ENCODE results near the gene TMEM183A. TPM values are rescaled to one million over a fixed set of nuclear protein-coding genes. Genes with fewer than 3 reads are reported as not detected.
A peak's percentile ranks its signal among the peaks of the same experiment; 100 is the strongest.

The TMEM183A gene
- total and polyA plus RNA-seq, 2 of the 4 experiments (the other 2 are of a cell fraction) = 56.8 to 63.1 TPM

GRCh38 chr1:203057911-203058675 lies 50.9 kb downstream of the TMEM183A start:
- no peak overlapping the region for H2AK9ac ChIP-seq (replicated peaks; ENCODE audit: low read depth, low read length, poor library complexity)
- TF ChIP-seq, protein P1, sequence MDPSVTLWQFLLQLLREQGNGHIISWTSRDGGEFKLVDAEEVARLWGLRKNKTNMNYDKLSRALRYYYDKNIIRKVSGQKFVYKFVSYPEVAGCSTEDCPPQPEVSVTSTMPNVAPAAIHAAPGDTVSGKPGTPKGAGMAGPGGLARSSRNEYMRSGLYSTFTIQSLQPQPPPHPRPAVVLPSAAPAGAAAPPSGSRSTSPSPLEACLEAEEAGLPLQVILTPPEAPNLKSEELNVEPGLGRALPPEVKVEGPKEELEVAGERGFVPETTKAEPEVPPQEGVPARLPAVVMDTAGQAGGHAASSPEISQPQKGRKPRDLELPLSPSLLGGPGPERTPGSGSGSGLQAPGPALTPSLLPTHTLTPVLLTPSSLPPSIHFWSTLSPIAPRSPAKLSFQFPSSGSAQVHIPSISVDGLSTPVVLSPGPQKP (IDR thresholded peaks at IDR 0.05; ENCODE audit: borderline replicate concordance, low read depth, low read length) = no peak
- TF ChIP-seq RAD21 (IDR thresholded peaks at IDR 0.05; ENCODE audit: low read length) = no peak
- TF ChIP-seq CHD1 (IDR thresholded peaks at IDR 0.05; ENCODE audit: low read depth, low read length) = no peak
- no peak for TF ChIP-seq POLR2A (IDR thresholded peaks at IDR 0.05; ENCODE audit: low read depth, low read length)
- no peak for TF ChIP-seq SMC3 (IDR thresholded peaks at IDR 0.05; ENCODE audit: low read depth, low read length)
- no peak for TF ChIP-seq MAZ (IDR thresholded peaks at IDR 0.05; ENCODE audit: borderline replicate concordance, low read depth, low read length)
- no peak for TF ChIP-seq FOS (IDR thresholded peaks at IDR 0.05; ENCODE audit: low read depth, low read length)
- no peak overlapping the region for H3K9ac ChIP-seq (ENCODE audit: low read depth, low read length)
- H3K23ac ChIP-seq (ENCODE audit: low read depth, low read length) = no peak overlapping the region
- peaks cover 18% of the 10 kb centered on the region for H3K36me3 ChIP-seq (ENCODE audit: control insufficient read depth, insufficient read depth, low read length)
- H2BK20ac ChIP-seq (ENCODE audit: low read depth, low read length) = no peak overlapping the region
- H3K9me3 ChIP-seq (ENCODE audit: control insufficient read depth, insufficient read depth, low read length) = no peaks in the 10 kb centered on the region
- no peak overlapping the region for H2BK15ac ChIP-seq (ENCODE audit: low read depth, low read length)
- H3K4me3 ChIP-seq (ENCODE audit: insufficient read depth, low read depth, low read length) = no peak overlapping the region
- 33% methylated on average over 4 of the region's 10 CpGs; no CpG with 5 or more reads in 1 of the 2 experiments for WGBS, 2 experiments (ENCODE audit: extremely low coverage in 2 of 2, insufficient read length in 1 of 2)
- H4K5ac ChIP-seq (ENCODE audit: low read depth, low read length) = no peak overlapping the region
- ATAC-seq (ENCODE audit: low read depth) (peak; percentile 66), DNase-seq (peak; percentile 42)
- no peak overlapping the region for H4K91ac ChIP-seq (ENCODE audit: insufficient read depth, low read depth, low read length)
- H3K4me2 ChIP-seq (ENCODE audit: low read depth, low read length) = no peak overlapping the region
- H2AFZ ChIP-seq (replicated peaks; ENCODE audit: low read length, poor library complexity) = no peak overlapping the region
- intact Hi-C loops (cut with micrococcal nuclease) (no loop called here), dilution Hi-C loops (cut with HindIII; ENCODE audit: low sequenced_read_pairs, unreplicated experiment) (no loop called here), in situ Hi-C loops (cut with MboI; ENCODE audit: low sequenced_read_pairs) (no loop called here)
- H3K4me1 ChIP-seq (ENCODE audit: control insufficient read depth, insufficient read depth, low read length) = peaks cover 3% of the 10 kb centered on the region; the same call in 1 of the 2 replicates
- no peak overlapping the region for H3K18ac ChIP-seq (ENCODE audit: low read depth, low read length)
- H3K79me1 ChIP-seq (ENCODE audit: low read depth in 1 of 2, low read length in 2 of 2) = no peaks in the 10 kb centered on the region
- H3K9me1 ChIP-seq (ENCODE audit: insufficient read depth, low read length) = no peaks in the 10 kb centered on the region
- no peak overlapping the region for H4K8ac ChIP-seq (ENCODE audit: low read depth in 2 of 2, low read length in 2 of 2)
- H2BK5ac ChIP-seq (ENCODE audit: low read depth, low read length, poor library complexity, severe bottlenecking) = no peak overlapping the region
- no peaks in the 10 kb centered on the region for H4K20me1 ChIP-seq (ENCODE audit: insufficient read depth, low read length)
- POLR2A ChIA-PET (ENCODE audit: unreplicated experiment) = interaction anchor here (0.5 kb wide), 1 partner anchor 12 kb away, joined by 5 read pairs; no protein-coding TSS in a partner anchor
- CTCF ChIA-PET = interaction anchor here (1.1 kb wide), 1 partner anchor 163 kb away, joined by 3 read pairs; no protein-coding TSS in a partner anchor
- no peak overlapping the region for H2AK5ac ChIP-seq (ENCODE audit: low read depth, low read length)
- no peak overlapping the region for H3K56ac ChIP-seq (ENCODE audit: extremely low read depth, insufficient read depth, low read length)
- H3K14ac ChIP-seq (replicated peaks; ENCODE audit: low read depth, low read length) = no peak overlapping the region
- H3K4ac ChIP-seq (ENCODE audit: low read depth, low read length) = no peak overlapping the region
- no peak overlapping the region for H2BK120ac ChIP-seq (ENCODE audit: low read depth, low read length)
- no TSS peak for BruUV-seq (replicated peaks)
- no peak overlapping the region for H3K27ac ChIP-seq (ENCODE audit: insufficient read depth, low read length)
- H3K27me3 ChIP-seq (ENCODE audit: control insufficient read depth, insufficient read depth, low read length) = no peaks in the 10 kb centered on the region; the same call in 1 of the 2 replicates
